Femur (tissue), 1 donor: ENCODE measurements around the gene TTLL12.

Experiments used
- DNase-seq: peaks from one replicate; pipeline ENCODE4 v3.0.0-alpha.2; 2017

TTLL12 gene

GRCh38 chr22:43213051-43213450 is 26.1 kb upstream of the TTLL12 start:
- peak; percentile 69 for DNase-seq

DNA sequence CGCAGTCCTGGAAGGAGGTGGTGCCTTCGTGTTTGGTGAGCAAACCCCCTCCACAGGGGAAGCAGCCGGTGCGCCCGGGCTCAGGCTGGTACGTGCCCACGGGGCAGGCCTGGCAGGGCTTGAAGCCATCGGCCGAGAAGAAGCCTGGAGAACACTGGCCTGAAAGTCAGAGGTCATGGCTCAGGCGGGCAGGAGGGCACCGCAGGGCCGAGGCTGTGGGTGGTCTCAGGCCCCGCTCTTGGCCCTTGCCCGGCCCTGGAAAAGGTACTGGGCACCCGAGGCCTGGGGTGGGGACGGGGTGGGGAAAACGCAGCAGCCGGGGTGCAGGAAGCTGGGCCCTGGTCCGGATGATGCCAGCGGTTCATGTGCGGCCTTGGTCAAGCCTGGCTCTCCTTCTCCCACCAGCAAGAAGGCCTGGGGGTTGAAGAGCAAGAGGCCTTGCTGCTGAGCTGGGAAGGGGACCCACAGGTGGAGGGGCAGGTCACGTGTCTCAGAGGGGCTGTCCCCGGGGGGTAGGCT is 25.6 kb upstream of the TTLL12 start:
- no peak for DNase-seq

DNA sequence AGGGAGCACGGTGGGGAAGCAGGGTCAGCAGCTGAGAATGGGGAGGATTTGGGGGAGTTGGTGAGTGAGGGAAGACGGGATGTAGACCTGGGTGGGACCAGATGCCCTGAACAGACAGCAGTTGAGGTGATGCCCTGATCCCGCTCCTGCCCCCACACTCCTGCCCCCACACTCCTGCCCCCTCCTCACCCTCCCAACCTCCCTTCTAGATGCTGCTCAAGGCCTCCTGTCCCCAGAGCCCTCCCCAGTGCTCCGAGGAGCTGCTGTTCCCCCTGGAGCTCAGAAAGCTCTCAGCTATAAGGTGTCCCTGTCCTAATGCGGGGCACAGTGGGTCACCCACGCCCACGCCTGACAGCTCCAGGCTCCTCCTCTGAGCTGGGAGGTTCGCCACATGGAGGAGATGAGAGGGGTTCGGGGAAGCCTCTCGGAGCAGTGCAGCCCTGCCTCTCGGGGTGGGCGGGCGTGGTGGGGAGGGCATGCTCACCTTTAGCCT is 25.1 kb upstream of the TTLL12 start:
- DNase-seq, result no peak

- no peak for DNase-seq
Observed at GRCh38 chr22:43210631-43211515, 23.9 kb upstream of the TTLL12 start.

DNA sequence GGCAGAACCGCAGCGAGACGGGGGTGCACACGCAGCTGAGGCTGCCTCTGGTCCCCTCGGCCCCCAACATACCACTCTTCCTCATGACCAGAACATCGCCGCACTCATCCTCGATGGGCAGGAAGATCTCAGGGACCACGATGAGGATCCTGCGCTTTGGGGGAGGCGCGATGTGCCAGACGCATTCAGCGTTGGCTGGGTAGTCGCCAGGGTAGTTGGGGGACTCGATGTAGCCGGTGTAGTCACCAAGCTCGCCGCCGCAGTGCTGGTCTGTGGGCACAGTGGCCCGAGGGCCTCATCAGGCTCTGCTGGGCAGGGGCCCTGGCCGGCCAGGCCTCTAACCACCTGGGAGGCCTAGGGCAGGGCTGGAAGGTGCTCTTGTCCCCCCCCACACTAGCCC is 23.0 kb upstream of the TTLL12 start:
- DNase-seq, result no peak

DNA sequence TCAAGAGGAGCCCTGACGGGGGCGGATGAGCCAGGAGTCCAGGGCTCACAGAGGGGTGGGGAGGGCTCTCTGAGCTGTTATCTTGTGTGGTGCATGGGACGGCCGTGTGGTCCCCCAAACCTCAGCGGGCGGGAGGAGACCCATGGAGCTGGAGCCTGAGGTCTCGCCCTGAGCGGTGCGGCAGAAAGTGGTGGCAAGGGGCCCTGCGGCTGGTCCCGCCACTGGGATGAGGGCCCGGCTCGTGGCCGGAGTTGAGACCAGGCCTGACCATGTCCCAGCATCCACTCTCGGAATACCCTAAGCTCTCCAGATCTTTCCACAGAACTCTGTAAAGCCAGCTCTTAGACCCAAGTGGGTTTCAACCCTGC is 22.6 kb upstream of the TTLL12 start:
- DNase-seq, result no peak

DNA sequence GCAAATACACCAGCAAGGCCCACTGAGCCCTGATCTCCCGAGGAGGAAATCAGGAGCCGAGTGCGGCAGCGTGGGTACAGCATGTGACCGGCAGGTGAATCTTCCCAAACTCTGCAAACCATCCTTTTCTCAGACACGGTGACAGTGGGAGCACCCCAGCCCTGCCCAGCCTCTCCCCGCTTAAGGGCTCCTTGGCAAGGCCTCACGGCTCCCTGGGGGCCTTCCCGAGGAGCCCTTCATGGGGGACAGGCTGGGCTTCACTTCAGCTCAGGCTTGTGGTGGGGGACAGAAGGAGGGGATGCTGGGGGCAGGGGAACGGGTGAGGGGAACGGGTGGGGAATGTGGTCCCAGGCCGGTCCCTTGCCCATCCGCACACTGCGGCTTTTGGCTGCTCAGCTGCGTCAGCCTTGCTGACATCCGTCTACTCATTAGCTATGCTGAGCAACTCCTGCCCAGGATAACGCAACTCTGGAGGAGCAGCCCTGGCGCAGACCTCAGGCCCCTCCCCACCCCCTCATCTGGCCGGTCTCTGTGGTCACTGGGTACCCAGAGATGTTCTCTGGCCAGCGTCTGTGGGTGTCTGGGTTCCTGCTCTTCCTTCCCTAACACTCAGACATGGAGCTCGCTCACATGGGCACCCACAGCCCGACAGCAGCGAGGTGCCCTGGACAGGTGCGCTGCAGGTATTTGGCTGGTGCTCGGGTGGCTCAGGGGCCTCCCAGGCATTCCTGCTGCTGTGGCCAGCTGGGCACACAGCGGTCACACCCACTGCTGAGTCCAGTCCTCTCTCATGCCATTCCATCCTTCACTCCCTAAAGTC is 22.0 kb upstream of the TTLL12 start:
- no peak for DNase-seq

- DNase-seq, result no peak
Observed at GRCh38 chr22:43207849-43208702, 21.1 kb upstream of the TTLL12 start.

- DNase-seq, result no peak
Observed at GRCh38 chr22:43207386-43207785, 20.5 kb upstream of the TTLL12 start.

DNA sequence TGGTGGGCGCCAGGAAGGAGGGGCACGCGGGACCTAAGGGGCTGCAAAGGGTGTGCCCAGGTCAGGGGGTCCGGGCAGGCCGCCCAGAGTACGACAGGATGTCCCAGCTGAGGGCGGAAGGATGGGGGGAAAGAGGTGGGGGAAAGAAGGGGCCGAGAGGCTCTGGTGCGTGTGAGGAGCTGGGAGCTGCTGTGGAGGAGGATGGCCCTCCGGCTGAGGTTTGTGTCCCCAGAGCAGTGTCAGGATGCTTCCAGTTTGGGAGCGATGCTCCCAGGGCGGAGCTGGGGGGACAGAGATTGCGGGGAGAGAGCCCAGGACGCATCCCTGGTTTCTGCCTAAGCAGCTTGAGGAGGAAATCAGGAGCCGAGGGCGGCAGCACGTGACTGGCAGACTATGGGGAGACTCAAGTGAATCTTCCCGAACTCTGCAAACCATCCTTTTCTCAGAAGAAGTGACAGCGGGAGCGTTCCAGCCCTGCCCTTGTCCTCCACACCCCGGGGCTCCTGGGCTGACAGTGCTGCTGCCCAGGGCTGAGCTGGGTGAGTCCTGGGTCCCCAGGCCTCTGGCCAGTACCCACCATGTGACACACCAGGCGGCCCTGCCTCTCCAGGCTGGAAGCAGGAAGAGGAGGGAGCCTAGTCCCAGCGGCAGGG is 19.7 kb upstream of the TTLL12 start:
- DNase-seq, result no peak

DNA sequence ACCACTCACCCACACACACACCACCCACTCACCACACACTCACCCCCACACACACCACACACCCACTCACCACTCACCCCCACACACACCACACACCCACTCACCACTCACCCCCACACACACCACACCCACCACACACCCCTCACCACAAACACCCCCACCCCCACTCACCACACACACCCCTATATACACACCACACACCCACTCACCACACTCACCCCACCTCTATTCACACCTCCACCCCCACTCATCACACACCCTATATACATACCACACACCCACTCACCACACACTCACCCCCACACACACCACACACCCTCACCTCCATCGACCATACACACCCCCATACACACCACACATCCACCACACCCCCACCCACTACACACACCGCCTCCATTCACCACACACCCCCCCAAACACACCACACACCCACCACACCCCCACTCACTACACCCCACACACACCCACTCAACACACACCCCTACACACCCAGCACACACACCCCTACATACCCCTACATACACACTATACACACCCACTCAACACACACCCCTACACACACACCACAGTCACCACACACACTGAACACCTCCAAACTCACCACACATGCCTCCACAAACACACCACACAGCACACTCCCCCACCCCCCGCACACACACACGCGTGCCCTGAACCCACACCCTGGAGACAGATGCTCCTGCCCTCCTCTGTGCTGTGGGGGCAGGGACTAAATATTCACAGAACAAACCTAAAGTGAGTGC is 19.0 kb upstream of the TTLL12 start:
- no peak for DNase-seq

DNA sequence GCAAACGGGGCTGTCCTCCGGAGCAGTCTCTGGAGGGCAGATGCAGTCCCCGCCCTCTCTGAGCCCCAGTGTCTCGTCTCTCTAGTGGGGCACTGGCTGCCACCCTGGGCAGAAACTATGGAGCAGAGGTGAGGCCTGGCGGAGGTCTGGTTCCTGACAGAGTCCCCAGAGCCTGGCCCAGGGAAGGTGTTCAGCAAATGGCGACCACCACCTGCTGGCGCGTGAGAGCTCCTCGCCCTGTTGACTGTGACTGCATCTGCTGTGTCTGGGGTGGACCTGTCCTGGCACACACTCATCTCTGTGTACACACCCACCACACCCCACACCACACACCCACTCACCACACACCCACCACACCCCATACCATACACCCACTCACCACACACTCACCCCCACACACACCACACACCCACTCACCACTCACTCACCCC is 18.3 kb upstream of the TTLL12 start:
- DNase-seq, result no peak

- no peak for DNase-seq
Observed at GRCh38 chr22:43203471-43203981, 16.6 kb upstream of the TTLL12 start.

DNA sequence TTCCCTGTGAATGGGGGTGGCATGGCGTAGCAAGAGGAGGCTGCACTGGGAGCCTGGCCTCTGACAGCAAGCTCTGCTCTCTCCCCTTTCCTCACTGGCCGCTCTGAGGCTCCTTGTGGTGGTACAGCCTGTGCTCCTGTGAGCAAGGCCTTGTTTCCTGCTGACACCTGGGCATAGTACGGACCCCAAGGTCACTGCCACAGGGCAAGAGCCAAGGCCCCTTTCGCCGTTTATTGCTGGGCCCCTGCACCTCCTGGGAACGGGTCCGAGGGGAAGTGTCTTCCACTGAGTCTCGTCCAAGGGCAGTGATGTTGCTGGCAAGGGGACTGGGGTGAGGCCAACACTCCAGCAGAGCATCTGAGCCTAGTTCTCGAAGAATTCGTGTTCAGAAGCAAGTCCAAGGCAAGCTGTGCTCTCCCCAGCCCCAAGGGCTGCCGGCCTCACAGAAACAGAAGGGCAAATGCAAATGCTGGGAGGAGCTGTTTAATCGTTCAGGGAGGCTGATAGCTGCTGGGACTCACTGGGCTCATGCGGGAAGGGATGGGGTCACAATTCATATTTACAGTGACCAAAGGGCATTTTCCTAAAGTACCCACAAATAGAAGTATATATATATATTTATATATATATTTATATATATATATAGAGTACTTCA is 15.9 kb upstream of the TTLL12 start:
- no peak for DNase-seq

- DNase-seq, result no peak
Observed at GRCh38 chr22:43202326-43202725, 15.4 kb upstream of the TTLL12 start.

GRCh38 chr22:43201486-43202219 is 14.7 kb upstream of the TTLL12 start:
- DNase-seq, result no peak

GRCh38 chr22:43200555-43200954 is 13.6 kb upstream of the TTLL12 start:
- DNase-seq, result no peak

- DNase-seq, result no peak
Observed at GRCh38 chr22:43200031-43200430, 13.1 kb upstream of the TTLL12 start.

DNA sequence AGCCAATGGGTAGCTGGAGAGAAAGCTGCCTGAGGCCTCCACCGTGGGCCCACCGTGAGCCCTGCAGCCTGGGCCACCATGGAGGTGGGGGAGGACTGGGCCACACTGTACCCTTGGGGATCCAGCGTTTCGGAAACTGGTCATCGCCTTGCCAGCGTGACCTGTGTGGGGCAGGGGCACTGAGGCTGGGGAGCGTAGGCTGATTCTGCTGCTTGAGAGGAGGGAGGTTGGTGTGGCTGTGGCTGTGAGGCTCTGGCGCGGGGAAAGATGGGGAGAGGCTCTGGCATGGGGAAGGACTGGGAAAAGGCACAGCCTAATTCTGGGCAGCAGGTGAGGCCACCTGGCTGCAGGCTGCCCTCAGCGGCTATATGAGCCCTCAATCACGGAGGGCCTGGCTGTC is 12.6 kb upstream of the TTLL12 start:
- no peak for DNase-seq

- DNase-seq, result no peak
Observed at GRCh38 chr22:43198936-43199335, 12.0 kb upstream of the TTLL12 start.
